H1 (cell line): ENCODE measurements around the gene ADGRB3. TPM values are rescaled to one million over a fixed set of nuclear protein-coding genes. Genes with fewer than 3 reads are reported as not detected.

Source experiments
- CTCF ChIA-PET: fragments of 300-600 bp; sonication (Branson Sonifier 250); formaldehyde crosslinking; loops from one replicate; lab custom pipeline; 2021; ENCODE audit not compliant: partially characterized antibody; lab: Charles Lee
- POLR2A ChIA-PET: fragments of 300-600 bp; sonication (Branson Sonifier 250); formaldehyde crosslinking; loops from one replicate; lab custom pipeline; 2021; ENCODE audit warnings: inconsistent platforms; ENCODE audit not compliant: partially characterized antibody; lab: Charles Lee
- DNase-seq, 2 experiments: peaks; one replicate each; pipeline versions ENCODE4 v3.0.0 to v3.0.0-alpha.2; 2010 to 2022; ENCODE audit warnings: low spot score in 2 of 2, low read depth in 1 of 2, mixed read lengths in 1 of 2
- FAIRE-seq: peaks from 2 replicates; lab custom pipeline; 2011; peaks lifted over from hg19 to GRCh38; lab: Jason Lieb, UNC
- H2AFZ ChIP-seq: 2 replicates; pipeline ENCODE4 v1.8.1; 2012; ENCODE audit warnings: low read length, inconsistent platforms
- H2AK5ac ChIP-seq: 2 replicates; pipeline ENCODE4 v1.6.1; 2013; ENCODE audit warnings: low read depth, low read length
- H2BK120ac ChIP-seq: replicated peaks from 2 replicates; pipeline ENCODE3; 2013; ENCODE audit warnings: low read depth, low read length, inconsistent platforms
- H2BK12ac ChIP-seq: 2 replicates; pipeline ENCODE4 v1.6.1; 2013; ENCODE audit warnings: low read depth, low read length
- H2BK15ac ChIP-seq: 2 replicates; pipeline ENCODE4 v1.6.1; 2013; ENCODE audit warnings: low read length
- H2BK20ac ChIP-seq: 2 replicates; pipeline ENCODE4 v1.6.1; 2013; ENCODE audit warnings: low read length
- H2BK5ac ChIP-seq: 2 replicates; pipeline ENCODE4 v1.6.1; 2013; ENCODE audit warnings: low read depth, low read length
- H3K14ac ChIP-seq: 2 replicates; pipeline ENCODE4 v1.6.1; 2013; ENCODE audit warnings: inconsistent platforms; ENCODE audit not compliant: insufficient read length
- H3K18ac ChIP-seq: 2 replicates; pipeline ENCODE4 v1.6.1; 2013; ENCODE audit warnings: low read length; ENCODE audit errors: extremely low read depth
- H3K23ac ChIP-seq: 2 replicates; pipeline ENCODE4 v1.6.1; 2013; ENCODE audit warnings: inconsistent platforms; ENCODE audit not compliant: insufficient read length
- H3K23me2 ChIP-seq: 2 replicates; pipeline ENCODE4 v1.6.1; 2013; ENCODE audit warnings: low read depth, low read length
- H3K27ac ChIP-seq: 2 replicates; pipeline ENCODE4 v1.6.1; 2011; ENCODE audit warnings: low read depth, low read length, inconsistent platforms
- H3K27me3 ChIP-seq, 4 experiments: replicated peaks in 1 of 4; 1 replicate in 1 of 4; 2 replicates in 3 of 4; pipeline versions ENCODE4 v1.6.1 to v1.8.1; 2011 to 2013; ENCODE audit warnings: low read length in 3 of 4, mild to moderate bottlenecking in 3 of 4, inconsistent platforms in 2 of 4, mixed read lengths in 2 of 4, moderate library complexity in 1 of 4; ENCODE audit not compliant: control insufficient read depth in 3 of 4, insufficient read depth in 3 of 4; ENCODE audit errors: extremely low read depth in 1 of 4
- H3K36me3 ChIP-seq, 4 experiments: 2 replicates each; pipeline versions ENCODE4 v1.6.1 to v1.8.1; 2011 to 2013; ENCODE audit warnings: mild to moderate bottlenecking in 4 of 4, low read length in 3 of 4, moderate library complexity in 2 of 4, control low read depth in 1 of 4, inconsistent platforms in 1 of 4; ENCODE audit not compliant: insufficient read depth in 4 of 4, control insufficient read depth in 2 of 4
- H3K4ac ChIP-seq: replicated peaks from 2 replicates; pipeline ENCODE3; 2013; ENCODE audit warnings: low read length, low read depth, mixed read lengths, inconsistent platforms; ENCODE audit not compliant: insufficient read length
- H3K4me1 ChIP-seq, 4 experiments: replicated peaks in 1 of 4; 1 replicate in 1 of 4; 2 replicates in 3 of 4; pipeline versions ENCODE4 v1.6.1 to v1.8.1; 2011 to 2013; ENCODE audit warnings: low read length in 3 of 4, inconsistent platforms in 2 of 4, mixed read lengths in 1 of 4; ENCODE audit not compliant: insufficient read depth in 4 of 4, control insufficient read depth in 3 of 4
- H3K4me2 ChIP-seq, 2 experiments: 2 replicates each; pipeline versions ENCODE4 v1.6.1 to v1.8.1; 2011 to 2013; ENCODE audit warnings: low read depth in 2 of 2, low read length in 2 of 2, control low read depth in 1 of 2, inconsistent platforms in 1 of 2, mild to moderate bottlenecking in 1 of 2; ENCODE audit not compliant: insufficient read depth in 1 of 2
- H3K4me3 ChIP-seq, 4 experiments: fragments of 200-600, 300-600 bp in 1 of 4; sonication (generic), shearing (Covaris generic), sonication (Bioruptor Twin) in 1 of 4; 2 replicates each; pipeline versions ENCODE4 v1.5.1 to v1.8.1; 2011 to 2016; ENCODE audit warnings: low read length in 4 of 4, low read depth in 3 of 4, control low read depth in 2 of 4, inconsistent platforms in 2 of 4, mild to moderate bottlenecking in 2 of 4, mixed read lengths in 1 of 4, moderate library complexity in 1 of 4; ENCODE audit not compliant: insufficient read depth in 2 of 4; ENCODE audit errors: extremely low read depth in 1 of 4
- H3K56ac ChIP-seq: replicated peaks from 2 replicates; pipeline ENCODE3; 2013; ENCODE audit warnings: low read depth, mild to moderate bottlenecking, mixed read lengths, low read length, inconsistent platforms; ENCODE audit not compliant: insufficient read length
- H3K79me1 ChIP-seq: 2 replicates; pipeline ENCODE4 v1.6.1; 2013; ENCODE audit warnings: low read depth, low read length, control low read depth
- H3K79me2 ChIP-seq, 2 experiments: 2 replicates each; pipeline versions ENCODE4 v1.6.1 to v1.8.1; 2012 to 2013; ENCODE audit warnings: low read length in 2 of 2, mild to moderate bottlenecking in 2 of 2, inconsistent platforms in 1 of 2; ENCODE audit not compliant: insufficient read depth in 2 of 2, control insufficient read depth in 1 of 2
- H3K9ac ChIP-seq, 4 experiments: replicated peaks in 1 of 4; 1 replicate in 1 of 4; 2 replicates in 3 of 4; pipeline versions ENCODE4 v1.6.1 to v1.8.1; 2011 to 2013; ENCODE audit warnings: low read depth in 3 of 4, low read length in 3 of 4, control low read depth in 2 of 4, mild to moderate bottlenecking in 2 of 4, moderate library complexity in 2 of 4, inconsistent platforms in 1 of 4; ENCODE audit errors: extremely low read depth in 1 of 4
- H3K9me3 ChIP-seq, 2 experiments: 2 replicates each; pipeline versions ENCODE4 v1.6.1 to v1.8.1; 2012 to 2013; ENCODE audit warnings: mild to moderate bottlenecking in 2 of 2, moderate library complexity in 2 of 2, control low read depth in 1 of 2, inconsistent platforms in 1 of 2, low read depth in 1 of 2, low read length in 1 of 2, mixed read lengths in 1 of 2; ENCODE audit not compliant: insufficient read depth in 2 of 2
- H4K20me1 ChIP-seq, 2 experiments: replicated peaks in 1 of 2; 2 replicates each; pipeline versions ENCODE3 to v1.8.1; 2011 to 2013; ENCODE audit warnings: inconsistent platforms in 2 of 2, low read length in 2 of 2, mild to moderate bottlenecking in 1 of 2; ENCODE audit not compliant: insufficient read depth in 2 of 2, control insufficient read depth in 1 of 2
- H4K5ac ChIP-seq: 2 replicates; pipeline ENCODE4 v1.6.1; 2013; ENCODE audit warnings: low read length, low read depth, mixed read lengths, inconsistent platforms; ENCODE audit not compliant: insufficient read length
- H4K8ac ChIP-seq: 2 replicates; pipeline ENCODE4 v1.8.0; 2013; ENCODE audit warnings: mild to moderate bottlenecking, moderate library complexity, low read length, inconsistent platforms; ENCODE audit not compliant: insufficient read depth; ENCODE audit errors: extremely low read depth
- H4K91ac ChIP-seq: replicated peaks from 2 replicates; pipeline ENCODE3; 2013; ENCODE audit warnings: low read length, mixed read lengths, inconsistent platforms; ENCODE audit not compliant: insufficient read length
- HDAC6 ChIP-seq: IDR thresholded peaks from one replicate; pipeline ENCODE4 v1.7.1; 2012; ENCODE audit warnings: low read depth, mild to moderate bottlenecking, inconsistent platforms, low read length, moderate library complexity
- SUZ12 ChIP-seq: fragments of 200-600 bp; sonication (generic); IDR thresholded peaks from 2 replicates; pipeline ENCODE4 v1.6.1; 2012; ENCODE audit warnings: mild to moderate bottlenecking, inconsistent platforms, low read length, moderate library complexity, mixed read lengths
- TAF7 ChIP-seq: optimal IDR thresholded peaks from 2 replicates; pipeline ENCODE3; 2011; ENCODE audit warnings: low read depth, mild to moderate bottlenecking, inconsistent platforms, low read length, moderate library complexity, borderline replicate concordance
- whole genome bisulfite sequencing, 2 experiments: shearing (Covaris generic) in 1 of 2; methylation state at CpG; one replicate each; pipeline versions ENCODE4 v1.1.6 to v1.1.7; 2013 to 2015; ENCODE audit warnings: low lambda C conversion rate in 2 of 2, mixed read lengths in 2 of 2, inconsistent platforms in 1 of 2, low coverage in 1 of 2, missing lambda C conversion rate in 1 of 2; ENCODE audit not compliant: insufficient replicate concordance in 2 of 2, insufficient coverage in 1 of 2, insufficient read length in 1 of 2; ENCODE audit errors: extremely low coverage in 1 of 2, missing lambda C conversion rate in 1 of 2; 5-methylcytosine and 5-hydroxymethylcytosine counted together
- polyA plus RNA-seq, 7 experiments: library from polyadenylated mRNA; depleted of rRNA in 3 of 7; stranded (reverse) in 5 of 7; unstranded in 2 of 7; fragments of >200 nt in 5 of 7; fragments of 200-250 nt in 2 of 7; gene quantifications; 1 replicate in 5 of 7; 2 replicates in 1 of 7; 4 replicates in 1 of 7; pipeline versions ENCODE4 v1.2.1 to v1.2.3, GENCODE V29; 2011 to 2013; ENCODE audit warnings: missing spikeins in 2 of 7, mixed read lengths in 2 of 7
- total RNA-seq: library from RNA; stranded (reverse); fragmentation: NEBNext Ultra II Directional; extraction: Animal tissue kit (Norgen Biotek cat#: 25700); gene quantifications from 2 replicates; pipeline ENCODE4 v1.2.1, GENCODE V29; 2021

Gene ADGRB3
- total and polyA plus RNA-seq, 2 of the 8 experiments (the other 6 are each of a cell fraction or from before 2014, with no cell fraction given): 0.35 to 1.2 TPM

- no peak overlapping the region for H3K18ac ChIP-seq
- no peaks in the 10 kb centered on the region for H4K20me1 ChIP-seq
- H2AFZ ChIP-seq: no peak overlapping the region
- no peak overlapping the region for H2BK120ac ChIP-seq
- H3K23ac ChIP-seq: no peak overlapping the region
- no peak overlapping the region for H4K5ac ChIP-seq
- H4K91ac ChIP-seq: no peak overlapping the region
- H4K8ac ChIP-seq: no peak overlapping the region
- H3K27me3 ChIP-seq: no peaks in the 10 kb centered on the region
- H2BK5ac ChIP-seq: no peak overlapping the region
- ChIA-PET POLR2A (no interaction called here), CTCF (no interaction called here)
- no peak overlapping the region for H3K27ac ChIP-seq
- no peak overlapping the region for H2BK15ac ChIP-seq
- H3K4me3 ChIP-seq: no peak overlapping the region
- no peaks in the 10 kb centered on the region for H3K36me3 ChIP-seq
- no peak for DNase-seq
- no peak overlapping the region for H3K9ac ChIP-seq
- no peak overlapping the region for H2AK5ac ChIP-seq
- no peaks in the 10 kb centered on the region for H3K4me1 ChIP-seq
- 92% methylated on average over 5 of the region's 5 CpGs; no CpG with 5 or more reads in 1 of the 2 experiments for WGBS, 2 experiments
- H3K79me1 ChIP-seq: no peaks in the 10 kb centered on the region
- no peaks in the 10 kb centered on the region for H3K79me2 ChIP-seq
- H3K4me2 ChIP-seq: no peak overlapping the region
- no peak overlapping the region for H3K14ac ChIP-seq
- H2BK12ac ChIP-seq: no peak overlapping the region
- FAIRE-seq: no peak
- H3K4ac ChIP-seq: no peak overlapping the region
- no peaks in the 10 kb centered on the region; the same call in 1 of the 2 replicates for H3K23me2 ChIP-seq
- no peaks in the 10 kb centered on the region for H3K9me3 ChIP-seq
- H3K56ac ChIP-seq: no peak overlapping the region
- TF ChIP-seq SUZ12 (no peak), TAF7 (no peak), HDAC6 (no peak)
- no peak overlapping the region for H2BK20ac ChIP-seq
Observed at GRCh38 chr6:68756454-68757375, 121.6 kb downstream of the ADGRB3 start.
